Right lobe of liver (tissue), 6 donors: ENCODE measurements around the gene SEMA7A. TPM values are rescaled to one million over a fixed set of nuclear protein-coding genes. Genes with fewer than 3 reads are reported as not detected.

ENCODE experiments used
- ATAC-seq, 4 donors: fragments of 200-7000 bp; cut with Tn5 transposase; one replicate each; pipeline ENCODE4 v1.9.1; 2020; ENCODE audit warnings: mild to moderate bottlenecking in 4 of 4, moderate library complexity in 4 of 4
- DNase-seq, 3 donors: peaks; one replicate each; pipeline ENCODE4 v3.0.0-alpha.2; 2020
- H3K27ac ChIP-seq, 3 donors: fragments of 200-600 bp; one replicate each; pipeline ENCODE4 v1.8.0; 2022
- H3K27me3 ChIP-seq, 2 donors: fragments of 200-600 bp; one replicate each; pipeline ENCODE4 v1.8.0; 2022
- H3K36me3 ChIP-seq, 4 donors: fragments of 200-600 bp; sonication (generic) in 1 of 4; one replicate each; pipeline versions ENCODE4 v1.5.1 to v1.8.0; 2017 to 2022; ENCODE audit warnings: control low read depth in 1 of 4
- H3K4me1 ChIP-seq, 4 donors: fragments of 200-600 bp; sonication (generic) in 1 of 4; one replicate each; pipeline versions ENCODE4 v1.5.1 to v1.8.0; 2017 to 2022; ENCODE audit warnings: control low read depth in 1 of 4
- H3K4me3 ChIP-seq, 3 donors: fragments of 200-600 bp; one replicate each; pipeline ENCODE4 v1.8.0; 2022
- H3K9me3 ChIP-seq, 4 donors: fragments of 200-600 bp; sonication (generic) in 1 of 4; one replicate each; pipeline versions ENCODE4 v1.5.1 to v1.8.0; 2017 to 2022; ENCODE audit warnings: control low read depth in 1 of 4
- POLR2A ChIP-seq: fragments of 450-650 bp; IDR thresholded peaks from one replicate; pipeline ENCODE4 v1.6.1; 2017; ENCODE audit warnings: antibody characterized with exemption, mild to moderate bottlenecking
- whole genome bisulfite sequencing: methylation state at CpG from one replicate; pipeline ENCODE4 v1.1.6; 2018; ENCODE audit warnings: low coverage, low lambda C conversion rate; ENCODE audit not compliant: insufficient coverage; ENCODE audit errors: missing lambda C conversion rate; 5-methylcytosine and 5-hydroxymethylcytosine counted together
- intact Hi-C, 2 donors: fragments of 100-400 bp; cut with DNase I; formaldehyde crosslinking; loops; one replicate each; pipeline versions ENCODE4 v1.11.2 to v1.14.1; 2022
- total RNA-seq, 6 experiments: library from RNA; depleted of rRNA in 2 of 6; stranded (reverse); fragments of >200 nt in 2 of 6; fragmentation: NEBNext Ultra II Directional in 3 of 6; extraction: Animal tissue kit (Norgen Biotek cat#: 25700) in 3 of 6; gene quantifications; one replicate each; pipeline versions ENCODE4 v1.1.0 to v1.2.4, GENCODE V29; 2016 to 2023
- TF ChIP-seq, protein P1 (sequence below), 4 donors: fragments of 200-600 bp in 3 of 4; fragments of 450-650 bp in 1 of 4; IDR thresholded peaks; one replicate each; pipeline versions ENCODE4 v1.5.1 to v1.8.0; 2016 to 2022; ENCODE audit warnings: antibody characterized with exemption in 4 of 4, mild to moderate bottlenecking in 2 of 4
- donor health status: DM: no; HTN: yes; CAD: no.
- donor health status: DM: no; HTN: no; CAD: no.
- donor health status: DM: no; HTN: no; CAD: no.
- donor health status: DM: no; HTN: yes; CAD: no.
- donor health status: DM: no; HTN: yes; CAD: no.

Gene SEMA7A
- total RNA-seq, 6 experiments from 2014 or later, result 0.42 to 2.4 (median 1.1) TPM

DNA sequence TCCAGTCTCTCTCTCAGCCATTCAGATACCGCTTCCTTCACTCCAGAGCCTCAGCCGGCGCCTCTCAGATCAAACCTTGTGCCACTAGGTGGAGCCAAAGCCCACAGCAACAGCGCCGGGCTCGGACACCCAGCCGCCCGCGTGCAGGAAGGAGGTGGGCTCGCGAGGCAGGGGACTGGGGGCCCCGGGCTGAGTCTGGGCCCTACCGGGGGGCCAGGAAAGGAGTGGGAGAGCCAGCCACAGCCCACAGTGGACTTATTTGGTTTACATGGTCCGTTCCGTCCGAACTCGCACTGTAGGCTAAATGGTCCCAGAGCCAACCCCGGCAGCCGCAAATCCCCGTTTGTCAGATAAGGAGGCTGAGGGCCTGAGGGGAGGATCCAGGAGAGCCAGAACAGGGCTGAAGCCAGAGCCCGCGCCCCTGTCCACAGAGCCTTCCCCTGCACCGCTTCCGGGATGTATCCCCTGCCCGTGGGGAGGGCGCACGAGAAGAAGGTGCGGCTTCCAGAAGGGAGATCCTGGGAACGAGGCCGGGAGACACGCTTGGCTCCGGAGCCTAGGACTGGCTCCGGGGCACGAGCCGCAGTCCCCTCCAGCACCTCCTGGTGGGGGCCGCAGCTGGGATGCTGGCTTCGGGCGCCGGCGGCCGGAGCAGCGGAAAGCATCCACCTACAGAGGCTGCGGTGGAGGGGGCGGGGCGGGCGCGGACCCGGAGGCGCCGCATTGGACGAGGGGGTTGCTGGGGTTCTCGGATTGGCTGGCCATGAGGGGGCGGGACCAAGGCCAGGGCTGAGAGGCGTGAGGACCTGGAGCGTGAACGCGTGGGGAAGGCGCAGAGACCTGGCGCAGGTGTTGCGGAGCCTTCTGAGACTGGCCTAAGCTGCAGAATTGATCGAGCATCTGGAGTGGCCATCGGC lies 59.8 kb downstream of the SEMA7A start:
- DNase-seq (peak; percentile 91 to 95 (median 93)), ATAC-seq (peak; percentile 97)
- intact Hi-C loops, result loop anchor here (10.0 kb wide), 2 partner anchors 241 to 261 kb away; partner anchors contain the start of gene CLK3 (in 1 of the 2)
- 0% methylated on average over 23 of the region's 62 CpGs for WGBS
- no peaks in the 10 kb centered on the region for H3K36me3 ChIP-seq
- H3K27me3 ChIP-seq, result no peaks in the 10 kb centered on the region
- no peaks in the 10 kb centered on the region for H3K9me3 ChIP-seq
- peaks cover 0 to 17% (median 4%) of the 10 kb centered on the region in 4 donors for H3K4me1 ChIP-seq
- H3K4me3 ChIP-seq, result peak overlapping the region; percentile 58 to 63 (median 62)
- no peak overlapping the region for H3K27ac ChIP-seq
- TF ChIP-seq POLR2A, result no peak
- TF ChIP-seq, protein P1, sequence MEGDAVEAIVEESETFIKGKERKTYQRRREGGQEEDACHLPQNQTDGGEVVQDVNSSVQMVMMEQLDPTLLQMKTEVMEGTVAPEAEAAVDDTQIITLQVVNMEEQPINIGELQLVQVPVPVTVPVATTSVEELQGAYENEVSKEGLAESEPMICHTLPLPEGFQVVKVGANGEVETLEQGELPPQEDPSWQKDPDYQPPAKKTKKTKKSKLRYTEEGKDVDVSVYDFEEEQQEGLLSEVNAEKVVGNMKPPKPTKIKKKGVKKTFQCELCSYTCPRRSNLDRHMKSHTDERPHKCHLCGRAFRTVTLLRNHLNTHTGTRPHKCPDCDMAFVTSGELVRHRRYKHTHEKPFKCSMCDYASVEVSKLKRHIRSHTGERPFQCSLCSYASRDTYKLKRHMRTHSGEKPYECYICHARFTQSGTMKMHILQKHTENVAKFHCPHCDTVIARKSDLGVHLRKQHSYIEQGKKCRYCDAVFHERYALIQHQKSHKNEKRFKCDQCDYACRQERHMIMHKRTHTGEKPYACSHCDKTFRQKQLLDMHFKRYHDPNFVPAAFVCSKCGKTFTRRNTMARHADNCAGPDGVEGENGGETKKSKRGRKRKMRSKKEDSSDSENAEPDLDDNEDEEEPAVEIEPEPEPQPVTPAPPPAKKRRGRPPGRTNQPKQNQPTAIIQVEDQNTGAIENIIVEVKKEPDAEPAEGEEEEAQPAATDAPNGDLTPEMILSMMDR (IDR thresholded peaks at IDR 0.05), result peak; percentile 83 to 93 (median 87)

GRCh38 chr15:74373056-74373650 lies 60.6 kb downstream of the SEMA7A start:
- no peaks in the 10 kb centered on the region for H3K36me3 ChIP-seq
- no peaks in the 10 kb centered on the region for H3K9me3 ChIP-seq
- no peak overlapping the region for H3K4me3 ChIP-seq
- H3K27ac ChIP-seq, result no peak overlapping the region
- peaks cover 0 to 17% (median 4%) of the 10 kb centered on the region in 4 donors for H3K4me1 ChIP-seq
- TF ChIP-seq POLR2A, result no peak
- TF ChIP-seq, protein P1 (IDR thresholded peaks at IDR 0.05), result no peak
- intact Hi-C loops, result loop anchor here (10.0 kb wide), 2 partner anchors 242 to 262 kb away; partner anchors contain the start of gene CLK3 (in 1 of the 2)
- ATAC-seq, result no peak
- WGBS, result 70% methylated on average over 2 of the region's 13 CpGs
- peak in 1 of 3 donors; percentile 25 for DNase-seq
- no peaks in the 10 kb centered on the region for H3K27me3 ChIP-seq

DNA sequence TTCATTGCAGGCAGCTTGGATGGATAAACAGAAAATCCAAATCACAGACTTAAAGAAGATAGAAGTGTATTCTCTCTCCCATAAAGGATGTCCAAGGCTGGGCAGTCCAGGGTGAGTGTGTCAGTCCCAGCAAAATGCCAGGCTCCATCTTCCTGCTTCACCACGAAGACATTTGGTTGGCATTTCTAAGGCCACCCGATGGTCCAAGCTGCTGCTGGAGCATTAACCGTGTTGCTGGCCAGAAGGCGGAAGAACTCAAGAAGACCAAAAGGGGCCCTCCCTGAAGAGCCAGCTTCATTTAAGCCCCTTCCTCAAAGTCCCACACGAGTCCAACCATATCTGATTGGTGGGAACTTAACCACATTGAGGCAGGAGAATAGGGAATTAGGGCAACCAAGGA lies 63.3 kb downstream of the SEMA7A start:
- 89% methylated on average over 3 of the region's 5 CpGs for WGBS
- ATAC-seq (no peak), DNase-seq (no peak)
- H3K36me3 ChIP-seq, result no peaks in the 10 kb centered on the region
- intact Hi-C loops, result loop anchor here (10.0 kb wide), 2 partner anchors 244 to 264 kb away; partner anchors contain the start of gene CLK3 (in 1 of the 2)
- no peak overlapping the region for H3K4me3 ChIP-seq
- no peak overlapping the region for H3K27ac ChIP-seq
- no peaks in the 10 kb centered on the region for H3K27me3 ChIP-seq
- no peaks in the 10 kb centered on the region for H3K9me3 ChIP-seq
- peaks cover 0 to 17% (median 4%) of the 10 kb centered on the region in 4 donors for H3K4me1 ChIP-seq
- TF ChIP-seq, protein P1 (IDR thresholded peaks at IDR 0.05), result no peak
- TF ChIP-seq POLR2A, result no peak

GRCh38 chr15:74369756-74370155 lies 64.0 kb downstream of the SEMA7A start:
- Histone ChIP-seq H3K4me3 (no peak overlapping the region), H3K36me3 (no peaks in the 10 kb centered on the region), H3K27me3 (no peaks in the 10 kb centered on the region), H3K9me3 (no peaks in the 10 kb centered on the region), H3K4me1 (peaks cover 0 to 11% (median 2%) of the 10 kb centered on the region in 4 donors), H3K27ac (no peak overlapping the region)
- intact Hi-C loops, result loop anchor here (10.0 kb wide), 2 partner anchors 245 to 265 kb away; partner anchors contain the start of gene CLK3 (in 1 of the 2)
- 70% methylated on average over 2 of the region's 2 CpGs for WGBS
- TF ChIP-seq POLR2A, result no peak
- TF ChIP-seq, protein P1 (IDR thresholded peaks at IDR 0.05), result no peak
- ATAC-seq (no peak), DNase-seq (no peak)
